TTC549 (cell line): ENCODE data around the gene EBNA1BP2.
"Not testable (repeated sequence)": the region's sequence is repeated elsewhere in the genome, so short reads cannot be mapped to it uniquely, and the experiment has no call there.

ENCODE experiments used
- FAIRE-seq: peaks from 2 replicates; lab custom pipeline; 2012; peaks lifted over from hg19 to GRCh38; lab: Jason Lieb, UNC

The EBNA1BP2 gene

DNA sequence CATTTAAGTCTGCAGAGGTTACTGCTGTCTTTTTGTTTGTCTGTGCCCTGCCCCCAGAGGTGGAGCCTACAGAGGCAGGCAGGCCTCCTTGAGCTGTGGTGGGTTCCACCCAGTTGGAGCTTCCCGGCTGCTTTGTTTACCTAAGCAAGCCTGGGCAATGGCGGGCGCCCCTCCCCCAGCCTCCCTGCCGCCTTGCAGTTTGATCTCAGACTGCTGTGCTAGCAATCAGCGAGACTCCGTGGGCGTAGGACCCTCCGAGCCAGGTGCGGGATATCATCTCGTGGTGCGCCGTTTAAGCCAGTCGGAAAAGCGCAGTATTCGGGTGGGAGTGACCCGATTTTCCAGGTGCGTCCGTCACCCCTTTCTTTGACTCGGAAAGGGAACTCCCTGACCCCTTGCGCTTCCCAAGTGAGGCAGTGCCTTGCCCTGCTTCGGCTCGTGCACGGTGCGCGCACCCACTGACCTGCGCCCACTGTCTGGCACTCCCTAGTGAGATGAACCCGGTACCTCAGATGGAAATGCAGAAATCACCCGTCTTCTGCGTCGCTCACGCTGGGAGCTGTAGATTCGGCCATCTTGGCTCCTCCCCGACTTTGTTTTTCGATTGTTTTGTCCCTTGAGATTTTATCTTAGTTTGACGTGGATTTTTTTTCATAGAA lies 52.0 kb downstream of the EBNA1BP2 start:
- not testable (repeated sequence) for FAIRE-seq
